GM03348 (cell line): Measurements from ENCODE around the gene EZR.

Experiments
- DNase-seq: peaks from one replicate; pipeline ENCODE4 v3.0.0; 2012; ENCODE audit warnings: low spot score

The EZR gene

GRCh38 chr6:158817728-158818580, 1.2 kb downstream of the EZR start:
- peak; percentile 96 for DNase-seq

- no peak for DNase-seq
Observed at GRCh38 chr6:158816803-158817727, 2.1 kb downstream of the EZR start.

GRCh38 chr6:158816329-158816728, 2.8 kb downstream of the EZR start:
- DNase-seq: no peak

- no peak for DNase-seq
Observed at GRCh38 chr6:158815907-158816306, 3.3 kb downstream of the EZR start.

- no peak for DNase-seq
Observed at GRCh38 chr6:158815379-158815724, 3.8 kb downstream of the EZR start.

GRCh38 chr6:158813032-158813431, 6.1 kb downstream of the EZR start:
- DNase-seq: no peak

GRCh38 chr6:158812611-158813010, 6.6 kb downstream of the EZR start:
- DNase-seq: no peak

GRCh38 chr6:158810155-158811095, 8.7 kb downstream of the EZR start:
- DNase-seq: no peak

- DNase-seq: no peak
Observed at GRCh38 chr6:158808941-158809678, 10.1 kb downstream of the EZR start.

- no peak for DNase-seq
Observed at GRCh38 chr6:158808442-158808833, 10.7 kb downstream of the EZR start.

- no peak for DNase-seq
Observed at GRCh38 chr6:158807515-158808441, 11.4 kb downstream of the EZR start.

- no peak for DNase-seq
Observed at GRCh38 chr6:158805698-158806377, 13.3 kb downstream of the EZR start.

GRCh38 chr6:158804207-158804606, 15.0 kb downstream of the EZR start:
- no peak for DNase-seq

GRCh38 chr6:158803733-158804143, 15.4 kb downstream of the EZR start:
- DNase-seq: no peak

- no peak for DNase-seq
Observed at GRCh38 chr6:158801655-158802294, 17.4 kb downstream of the EZR start.

GRCh38 chr6:158799051-158799792, 19.9 kb downstream of the EZR start:
- DNase-seq: peak; percentile 18

GRCh38 chr6:158798311-158798710, 20.9 kb downstream of the EZR start:
- DNase-seq: no peak
